ENCODE results near the gene RPL28.

DNA sequence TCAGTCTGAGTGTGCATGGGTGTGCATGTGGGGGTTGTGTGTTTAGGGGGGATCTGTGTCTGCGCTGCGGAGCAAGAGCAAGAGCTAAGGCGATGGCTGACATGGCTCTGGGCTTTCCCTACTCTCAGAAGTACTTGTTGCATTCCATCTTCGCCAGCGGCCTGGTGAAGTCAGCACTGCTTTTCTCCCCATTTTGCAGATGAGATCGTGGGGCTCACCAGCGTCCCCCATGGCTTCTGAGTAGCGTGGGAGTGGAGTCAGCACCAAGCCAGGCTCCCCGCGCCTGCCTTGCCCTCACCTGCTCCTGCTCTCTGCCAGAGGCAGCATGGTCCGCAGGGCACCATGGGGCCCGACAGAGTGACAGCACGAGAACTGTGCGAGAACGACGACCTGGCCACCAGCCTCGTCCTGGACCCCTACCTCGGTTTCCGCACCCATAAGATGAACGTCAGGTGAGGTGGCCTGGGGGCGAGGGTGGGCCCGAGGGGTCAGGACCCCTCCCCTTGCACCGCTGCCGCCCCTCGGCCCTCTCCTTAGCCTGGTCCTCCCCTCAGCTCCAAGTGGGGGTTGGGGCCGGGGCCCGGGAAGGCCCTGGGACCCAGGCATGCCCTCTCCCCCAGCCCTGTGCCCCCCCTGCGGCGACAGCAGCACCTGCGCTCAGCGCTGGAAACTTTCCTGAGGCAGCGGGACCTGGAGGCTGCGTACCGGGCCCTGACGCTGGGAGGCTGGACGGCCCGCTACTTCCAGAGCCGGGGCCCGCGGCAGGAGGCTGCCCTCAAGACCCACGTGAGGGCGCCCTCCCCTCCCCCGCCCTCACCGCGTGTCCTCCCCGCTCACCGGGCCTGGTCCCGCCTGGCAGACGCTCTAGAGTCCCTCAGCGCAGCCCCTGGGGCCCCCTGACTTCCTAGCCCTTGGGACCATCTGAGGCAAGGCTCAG is 43.9 kb upstream of the RPL28 start:
- TF ChIP-seq, protein P1, sequence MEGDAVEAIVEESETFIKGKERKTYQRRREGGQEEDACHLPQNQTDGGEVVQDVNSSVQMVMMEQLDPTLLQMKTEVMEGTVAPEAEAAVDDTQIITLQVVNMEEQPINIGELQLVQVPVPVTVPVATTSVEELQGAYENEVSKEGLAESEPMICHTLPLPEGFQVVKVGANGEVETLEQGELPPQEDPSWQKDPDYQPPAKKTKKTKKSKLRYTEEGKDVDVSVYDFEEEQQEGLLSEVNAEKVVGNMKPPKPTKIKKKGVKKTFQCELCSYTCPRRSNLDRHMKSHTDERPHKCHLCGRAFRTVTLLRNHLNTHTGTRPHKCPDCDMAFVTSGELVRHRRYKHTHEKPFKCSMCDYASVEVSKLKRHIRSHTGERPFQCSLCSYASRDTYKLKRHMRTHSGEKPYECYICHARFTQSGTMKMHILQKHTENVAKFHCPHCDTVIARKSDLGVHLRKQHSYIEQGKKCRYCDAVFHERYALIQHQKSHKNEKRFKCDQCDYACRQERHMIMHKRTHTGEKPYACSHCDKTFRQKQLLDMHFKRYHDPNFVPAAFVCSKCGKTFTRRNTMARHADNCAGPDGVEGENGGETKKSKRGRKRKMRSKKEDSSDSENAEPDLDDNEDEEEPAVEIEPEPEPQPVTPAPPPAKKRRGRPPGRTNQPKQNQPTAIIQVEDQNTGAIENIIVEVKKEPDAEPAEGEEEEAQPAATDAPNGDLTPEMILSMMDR (conservative IDR thresholded peaks at IDR 0.05; ENCODE audit: low read depth, low read length): no peak
- TF ChIP-seq MAZ (IDR thresholded peaks at IDR 0.05; ENCODE audit: borderline replicate concordance, low read depth, low read length) (no peak), SMC3 (IDR thresholded peaks at IDR 0.05; ENCODE audit: low read depth, low read length) (no peak), MXI1 (IDR thresholded peaks at IDR 0.05; ENCODE audit: borderline replicate concordance, low read depth, low read length) (no peak), POLR2A (IDR thresholded peaks at IDR 0.05; ENCODE audit: low read depth, low read length) (no peak)

Data from IMR-90 (cell line).